C4-2B (cell line): ENCODE results near the gene SRRM2.

Experiments
- CTCF ChIP-seq: fragments of 450-650 bp; conservative IDR thresholded peaks from 2 replicates; pipeline ENCODE4 v1.5.1; 2017; ENCODE audit warnings: mild to moderate bottlenecking
- ZFX ChIP-seq: fragments of 450-650 bp; IDR thresholded peaks from 2 replicates; pipeline ENCODE4 v1.6.1; 2017

DNA sequence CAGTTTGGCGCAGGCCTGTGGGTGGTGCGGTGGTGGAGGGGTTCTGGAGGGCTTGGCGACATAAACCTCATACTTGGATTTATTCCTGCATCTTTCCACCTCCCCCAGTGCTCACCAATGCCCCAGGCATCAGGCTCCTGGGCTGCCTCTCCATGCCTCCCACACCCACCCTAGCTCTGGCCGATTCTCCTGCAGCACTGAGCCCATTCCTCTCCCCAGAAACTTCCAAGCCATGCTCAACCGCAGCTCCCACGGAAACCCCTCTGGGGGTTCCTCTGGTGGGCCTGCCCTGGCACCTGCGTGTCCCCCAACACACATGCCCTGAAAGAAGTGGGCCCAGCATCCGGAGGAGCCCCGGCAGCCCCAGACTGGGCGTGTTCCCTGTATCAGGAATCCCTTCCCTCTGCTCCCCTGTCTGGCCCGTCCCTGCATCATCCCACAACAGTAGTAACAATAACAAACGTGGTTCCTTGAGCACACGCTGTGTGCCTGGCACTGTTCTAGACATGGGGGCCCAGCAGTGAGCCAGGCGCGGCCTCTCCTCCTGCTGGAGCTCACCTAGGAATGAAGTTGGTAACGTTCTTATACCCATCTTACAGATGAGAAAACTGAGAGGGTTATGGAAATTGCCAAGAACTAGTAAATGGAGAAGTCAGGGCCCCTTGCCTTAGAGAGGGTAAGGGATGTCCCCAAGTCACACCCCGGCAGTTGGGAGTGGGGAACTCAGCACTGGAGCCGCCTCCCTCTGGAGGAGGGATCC, 66.9 kb downstream of the SRRM2 start:
- TF ChIP-seq ZFX (no peak), CTCF (no peak)
